IMR-90 (cell line): ENCODE results near the gene PHIP.

Experiments
- CEBPB ChIP-seq: IDR thresholded peaks from 2 replicates; pipeline ENCODE4 v1.6.1; 2012; ENCODE audit warnings: low read depth, low read length, improper control_type of control experiment
- CHD1 ChIP-seq: IDR thresholded peaks from 2 replicates; pipeline ENCODE4 v1.6.1; 2012; ENCODE audit warnings: low read depth, low read length, improper control_type of control experiment
- CTCF ChIP-seq: conservative IDR thresholded peaks from 2 replicates; pipeline ENCODE4 v1.5.1; 2012; ENCODE audit warnings: mild to moderate bottlenecking, low read depth, low read length, improper control_type of control experiment
- FOS ChIP-seq: fragments of 150-350 bp; IDR thresholded peaks from 2 replicates; pipeline ENCODE4 v1.6.1; 2016; ENCODE audit warnings: low read depth, low read length
- NFE2L2 ChIP-seq: fragments of 150-350 bp; IDR thresholded peaks from 2 replicates; pipeline ENCODE4 v1.6.1; 2016; ENCODE audit warnings: low read depth, mild to moderate bottlenecking, low read length
- POLR2A ChIP-seq: IDR thresholded peaks from 2 replicates; pipeline ENCODE4 v1.6.1; 2012; ENCODE audit warnings: mild to moderate bottlenecking, low read depth, low read length
- RFX5 ChIP-seq: IDR thresholded peaks from 2 replicates; pipeline ENCODE4 v1.8.0; 2012; ENCODE audit warnings: low read depth, mild to moderate bottlenecking, low read length, moderate library complexity
- USF2 ChIP-seq: fragments of 150-350 bp; IDR thresholded peaks from 2 replicates; pipeline ENCODE4 v1.6.1; 2017; ENCODE audit warnings: mild to moderate bottlenecking, antibody characterized with exemption, low read length, low read depth

GRCh38 chr6:79056226-79056625 lies 21.8 kb downstream of the PHIP start:
- TF ChIP-seq CTCF (no peak), CHD1 (no peak), USF2 (no peak), CEBPB (no peak), RFX5 (no peak), FOS (no peak), POLR2A (no peak), NFE2L2 (no peak)
